ENCODE data around the gene PLCB1.

PLCB1 gene

GRCh38 chr20:8168785-8169288 is 36.8 kb downstream of the PLCB1 start:
- Histone ChIP-seq H3K79me2 (ENCODE audit: insufficient read depth, low read depth) (no peaks in the 10 kb centered on the region), H2AFZ (ENCODE audit: low read depth) (no peak overlapping the region), H4K20me1 (ENCODE audit: insufficient read depth) (no peaks in the 10 kb centered on the region), H3K4me3 (IDR thresholded peaks at IDR 0.05; ENCODE audit: insufficient read depth, low read depth, low read length) (no peak overlapping the region), H3K36me3 (ENCODE audit: insufficient read depth) (no peaks in the 10 kb centered on the region), H3K4me1 (ENCODE audit: low read depth, poor library complexity, severe bottlenecking) (no peaks in the 10 kb centered on the region), H3K27ac (no peak overlapping the region), H3K9ac (no peak overlapping the region), H3K4me2 (no peak overlapping the region), H3K27me3 (ENCODE audit: insufficient read depth, low read depth) (no peaks in the 10 kb centered on the region)
- no peak for TF ChIP-seq CTCF (conservative IDR thresholded peaks at IDR 0.05; ENCODE audit: low read depth, low read length)

GRCh38 chr20:8170921-8171320 is 38.9 kb downstream of the PLCB1 start:
- no peak for TF ChIP-seq CTCF (conservative IDR thresholded peaks at IDR 0.05; ENCODE audit: low read depth, low read length)
- H3K79me2 ChIP-seq (ENCODE audit: insufficient read depth, low read depth): no peaks in the 10 kb centered on the region
- H3K4me3 ChIP-seq (IDR thresholded peaks at IDR 0.05; ENCODE audit: insufficient read depth, low read depth, low read length): no peak overlapping the region
- H3K9ac ChIP-seq: no peak overlapping the region
- no peak overlapping the region for H2AFZ ChIP-seq (ENCODE audit: low read depth)
- no peak overlapping the region for H3K4me2 ChIP-seq
- no peaks in the 10 kb centered on the region for H3K27me3 ChIP-seq (ENCODE audit: insufficient read depth, low read depth)
- no peaks in the 10 kb centered on the region for H3K36me3 ChIP-seq (ENCODE audit: insufficient read depth)
- H4K20me1 ChIP-seq (ENCODE audit: insufficient read depth): no peaks in the 10 kb centered on the region
- H3K4me1 ChIP-seq (ENCODE audit: low read depth, poor library complexity, severe bottlenecking): no peaks in the 10 kb centered on the region
- H3K27ac ChIP-seq: no peak overlapping the region

GRCh38 chr20:8172191-8172590 is 40.1 kb downstream of the PLCB1 start:
- Histone ChIP-seq H3K4me2 (no peak overlapping the region), H3K4me1 (ENCODE audit: low read depth, poor library complexity, severe bottlenecking) (no peaks in the 10 kb centered on the region), H2AFZ (ENCODE audit: low read depth) (no peak overlapping the region), H4K20me1 (ENCODE audit: insufficient read depth) (no peaks in the 10 kb centered on the region), H3K4me3 (IDR thresholded peaks at IDR 0.05; ENCODE audit: insufficient read depth, low read depth, low read length) (no peak overlapping the region), H3K27ac (no peak overlapping the region), H3K79me2 (ENCODE audit: insufficient read depth, low read depth) (no peaks in the 10 kb centered on the region), H3K9ac (no peak overlapping the region), H3K27me3 (ENCODE audit: insufficient read depth, low read depth) (no peaks in the 10 kb centered on the region), H3K36me3 (ENCODE audit: insufficient read depth) (no peaks in the 10 kb centered on the region)
- no peak for TF ChIP-seq CTCF (conservative IDR thresholded peaks at IDR 0.05; ENCODE audit: low read depth, low read length)

GRCh38 chr20:8175741-8176675 is 43.9 kb downstream of the PLCB1 start:
- Histone ChIP-seq H3K4me1 (ENCODE audit: low read depth, poor library complexity, severe bottlenecking) (no peaks in the 10 kb centered on the region), H3K4me3 (IDR thresholded peaks at IDR 0.05; ENCODE audit: insufficient read depth, low read depth, low read length) (no peak overlapping the region), H3K36me3 (ENCODE audit: insufficient read depth) (no peaks in the 10 kb centered on the region), H3K27me3 (ENCODE audit: insufficient read depth, low read depth) (no peaks in the 10 kb centered on the region), H4K20me1 (ENCODE audit: insufficient read depth) (no peaks in the 10 kb centered on the region), H3K27ac (no peak overlapping the region), H2AFZ (ENCODE audit: low read depth) (no peak overlapping the region), H3K79me2 (ENCODE audit: insufficient read depth, low read depth) (no peaks in the 10 kb centered on the region), H3K4me2 (no peak overlapping the region), H3K9ac (no peak overlapping the region)
- TF ChIP-seq CTCF (conservative IDR thresholded peaks at IDR 0.05; ENCODE audit: low read depth, low read length): no peak

All from KMS-11 (cell line).